Muscle layer of colon (tissue), 2 donors: ENCODE results near the gene SYNGAP1.
"Not testable (repeated sequence)": the region's sequence is repeated elsewhere in the genome, so short reads cannot be mapped to it uniquely, and the experiment has no call there.

ENCODE experiments used
- H3K27ac ChIP-seq: one replicate; pipeline ENCODE4 v1.7.0; 2013; ENCODE audit warnings: low read depth, mild to moderate bottlenecking, low read length, moderate library complexity
- H3K27me3 ChIP-seq, 2 donors: one replicate each; pipeline ENCODE4 v1.7.0; 2013; ENCODE audit warnings: low read length in 2 of 2, mild to moderate bottlenecking in 2 of 2; ENCODE audit not compliant: insufficient read depth in 2 of 2, control insufficient read depth in 1 of 2
- H3K36me3 ChIP-seq: one replicate; pipeline ENCODE4 v1.7.0; 2013; ENCODE audit warnings: mild to moderate bottlenecking, low read length; ENCODE audit not compliant: insufficient read depth
- H3K4me1 ChIP-seq: one replicate; pipeline ENCODE4 v1.7.0; 2013; ENCODE audit warnings: mild to moderate bottlenecking, low read length; ENCODE audit not compliant: insufficient read depth
- H3K4me3 ChIP-seq, 2 donors: one replicate each; pipeline ENCODE4 v1.7.0; 2013; ENCODE audit warnings: low read length in 2 of 2, low read depth in 1 of 2, mild to moderate bottlenecking in 1 of 2, moderate library complexity in 1 of 2
- H3K9ac ChIP-seq: one replicate; pipeline ENCODE4 v1.7.0; 2013; ENCODE audit warnings: low read length
- H3K9me3 ChIP-seq: one replicate; pipeline ENCODE4 v1.7.0; 2013; ENCODE audit warnings: mild to moderate bottlenecking, low read length
- donor health status: abdominal sarcoma.
- donor health status: Adenocarcinoma of cecum.

The SYNGAP1 gene

GRCh38 chr6:33390173-33390572, 29.7 kb upstream of the SYNGAP1 start:
- no peaks in the 10 kb centered on the region for H3K36me3 ChIP-seq
- peaks cover 5% of the 10 kb centered on the region for H3K4me1 ChIP-seq
- H3K27me3 ChIP-seq = no peaks in the 10 kb centered on the region
- no peak overlapping the region for H3K27ac ChIP-seq
- H3K4me3 ChIP-seq = no peak overlapping the region
- H3K9me3 ChIP-seq = no peaks in the 10 kb centered on the region
- H3K9ac ChIP-seq = no peak overlapping the region

- Histone ChIP-seq H3K4me3 (peak overlapping the region; percentile 0 to 20), H3K27ac (peak overlapping the region; percentile 62), H3K9ac (peak overlapping the region; percentile 42), H3K9me3 (no peaks in the 10 kb centered on the region), H3K36me3 (no peaks in the 10 kb centered on the region), H3K4me1 (peaks cover 5% of the 10 kb centered on the region), H3K27me3 (no peaks in the 10 kb centered on the region)
These were observed 29.0 kb upstream of the SYNGAP1 start for GRCh38 chr6:33390767-33391277.

- Histone ChIP-seq H3K4me1 (peaks cover 5% of the 10 kb centered on the region), H3K9me3 (no peaks in the 10 kb centered on the region), H3K9ac (peak within 1 kb of the TSS; percentile 42), H3K36me3 (no peaks in the 10 kb centered on the region), H3K27ac (peak within 1 kb of the TSS; percentile 62), H3K4me3 (peak within 1 kb of the TSS; percentile 51 to 71), H3K27me3 (no peaks in the 10 kb centered on the region)
These were observed 28.5 kb upstream of the SYNGAP1 start, which contains the start of gene KIFC1 for GRCh38 chr6:33391278-33391921. Gene KIFC1 (plus strand): TSS chr6:33391823. CDS start chr6:33391986, 163 bp downstream.

- Histone ChIP-seq H3K9ac (peak overlapping the region; percentile 39), H3K27me3 (no peaks in the 10 kb centered on the region), H3K27ac (peak overlapping the region; percentile 52), H3K9me3 (no peaks in the 10 kb centered on the region), H3K36me3 (no peaks in the 10 kb centered on the region), H3K4me1 (peaks cover 5% of the 10 kb centered on the region), H3K4me3 (peak overlapping the region; percentile 51 to 71)
These were observed 27.8 kb upstream of the SYNGAP1 start for GRCh38 chr6:33391922-33392594.

- Histone ChIP-seq H3K9me3 (no peaks in the 10 kb centered on the region), H3K27ac (no peak overlapping the region), H3K4me1 (peaks cover 5% of the 10 kb centered on the region), H3K36me3 (no peaks in the 10 kb centered on the region), H3K4me3 (peak overlapping the region in 1 of 2 donors; percentile 51), H3K9ac (peak overlapping the region; percentile 39), H3K27me3 (no peaks in the 10 kb centered on the region)
These were observed 27.3 kb upstream of the SYNGAP1 start for GRCh38 chr6:33392595-33392948.

GRCh38 chr6:33392979-33393378, 26.9 kb upstream of the SYNGAP1 start:
- no peaks in the 10 kb centered on the region for H3K27me3 ChIP-seq
- H3K4me3 ChIP-seq = no peak overlapping the region
- H3K9me3 ChIP-seq = no peaks in the 10 kb centered on the region
- H3K27ac ChIP-seq = no peak overlapping the region
- H3K9ac ChIP-seq = no peak overlapping the region
- H3K36me3 ChIP-seq = no peaks in the 10 kb centered on the region
- H3K4me1 ChIP-seq = peaks cover 5% of the 10 kb centered on the region

GRCh38 chr6:33397541-33397940, 22.3 kb upstream of the SYNGAP1 start:
- no peak overlapping the region for H3K9ac ChIP-seq
- H3K36me3 ChIP-seq = no peaks in the 10 kb centered on the region

GRCh38 chr6:33398601-33399000, 21.3 kb upstream of the SYNGAP1 start:
- H3K4me3 ChIP-seq, H3K4me1 ChIP-seq, H3K9ac ChIP-seq: not testable (repeated sequence)

More at GRCh38 chr6:33397541-33397940, 22.3 kb upstream of the SYNGAP1 start:
- no peaks in the 10 kb centered on the region for H3K9me3 ChIP-seq
- no peak overlapping the region for H3K27ac ChIP-seq
- no peaks in the 10 kb centered on the region for H3K27me3 ChIP-seq
- H3K4me3 ChIP-seq = no peak overlapping the region
- H3K4me1 ChIP-seq = no peaks in the 10 kb centered on the region

GRCh38 chr6:33399881-33400280, 20.0 kb upstream of the SYNGAP1 start:
- not testable (repeated sequence) for H3K4me1 ChIP-seq, H3K27me3 ChIP-seq, H3K27ac ChIP-seq, H3K9ac ChIP-seq, H3K36me3 ChIP-seq, H3K9me3 ChIP-seq, H3K4me3 ChIP-seq

More at GRCh38 chr6:33398601-33399000, 21.3 kb upstream of the SYNGAP1 start:
- not testable (repeated sequence) for H3K27me3 ChIP-seq, H3K9me3 ChIP-seq, H3K36me3 ChIP-seq, H3K27ac ChIP-seq

- peaks cover 6% of the 10 kb centered on the region for H3K4me1 ChIP-seq
- no peak overlapping the region for H3K9ac ChIP-seq
- H3K9me3 ChIP-seq = no peaks in the 10 kb centered on the region
- H3K27ac ChIP-seq = no peak overlapping the region
- H3K36me3 ChIP-seq = no peaks in the 10 kb centered on the region
- H3K4me3 ChIP-seq = no peak overlapping the region
- H3K27me3 ChIP-seq = no peaks in the 10 kb centered on the region
These were observed 15.0 kb upstream of the SYNGAP1 start for GRCh38 chr6:33404884-33405283.

GRCh38 chr6:33405386-33405940, 14.4 kb upstream of the SYNGAP1 start:
- H3K4me1 ChIP-seq = peaks cover 6% of the 10 kb centered on the region
- H3K9ac ChIP-seq = no peak overlapping the region
- H3K36me3 ChIP-seq = no peaks in the 10 kb centered on the region
- H3K27me3 ChIP-seq = no peaks in the 10 kb centered on the region
- H3K27ac ChIP-seq = no peak overlapping the region
- H3K9me3 ChIP-seq = no peaks in the 10 kb centered on the region
- H3K4me3 ChIP-seq = no peak overlapping the region
